Medulla oblongata (tissue), 1 donor: Measurements from ENCODE around the gene EXPH5.
"Not testable (repeated sequence)": the region's sequence is repeated elsewhere in the genome, so short reads cannot be mapped to it uniquely, and the experiment has no call there.

Experiments used
- DNase-seq: peaks from one replicate; pipeline ENCODE4 v3.0.0-alpha.2; 2015; ENCODE audit errors: extremely low spot score

Gene EXPH5

GRCh38 chr11:108599978-108600377, 6.4 kb upstream of the EXPH5 start:
- no peak for DNase-seq

- DNase-seq = no peak
These were observed 4.3 kb upstream of the EXPH5 start for GRCh38 chr11:108597736-108598355.

GRCh38 chr11:108596701-108597100, 3.1 kb upstream of the EXPH5 start:
- DNase-seq = no peak

GRCh38 chr11:108593923-108594434, 411 bp upstream of the EXPH5 start:
- no peak for DNase-seq

GRCh38 chr11:108592591-108593213, 866 bp downstream of the EXPH5 start:
- no peak for DNase-seq

- DNase-seq = no peak
These were observed 1.7 kb downstream of the EXPH5 start for GRCh38 chr11:108591893-108592292.

- DNase-seq = peak; percentile 12
These were observed 4.4 kb downstream of the EXPH5 start for GRCh38 chr11:108589136-108589535.

- DNase-seq = no peak
These were observed 5.3 kb downstream of the EXPH5 start for GRCh38 chr11:108588287-108588686.

- DNase-seq = no peak
These were observed 6.5 kb downstream of the EXPH5 start for GRCh38 chr11:108587109-108587508.

GRCh38 chr11:108586600-108586999, 7.0 kb downstream of the EXPH5 start:
- no peak for DNase-seq

GRCh38 chr11:108586185-108586584, 7.4 kb downstream of the EXPH5 start:
- not testable (repeated sequence) for DNase-seq

- no peak for DNase-seq
These were observed 8.6 kb downstream of the EXPH5 start for GRCh38 chr11:108584973-108585372.

- no peak for DNase-seq
These were observed 12.9 kb downstream of the EXPH5 start for GRCh38 chr11:108580645-108581044.

GRCh38 chr11:108580043-108580442, 13.5 kb downstream of the EXPH5 start:
- DNase-seq = no peak

- DNase-seq = no peak
These were observed 17.0 kb downstream of the EXPH5 start for GRCh38 chr11:108576523-108576922.

GRCh38 chr11:108574675-108575074, 18.9 kb downstream of the EXPH5 start:
- no peak for DNase-seq

GRCh38 chr11:108571001-108571400, 22.6 kb downstream of the EXPH5 start:
- DNase-seq = no peak

GRCh38 chr11:108569896-108570295, 23.7 kb downstream of the EXPH5 start:
- DNase-seq = no peak

GRCh38 chr11:108568195-108568858, 25.2 kb downstream of the EXPH5 start:
- DNase-seq = peak; percentile 21

- DNase-seq = no peak
These were observed 27.9 kb downstream of the EXPH5 start for GRCh38 chr11:108565653-108566052.

- no peak for DNase-seq
These were observed 30.6 kb downstream of the EXPH5 start for GRCh38 chr11:108562746-108563581.

- DNase-seq = no peak
These were observed 32.0 kb downstream of the EXPH5 start for GRCh38 chr11:108561535-108561991.
